Measurements from ENCODE around the gene HLA-DQB2. TPM values are rescaled to one million over a fixed set of nuclear protein-coding genes. Genes with fewer than 3 reads are reported as not detected.

The HLA-DQB2 gene
- total and polyA plus RNA-seq, 10 of the 15 experiments (the other 5 are each of a cell fraction or from before 2014, with no cell fraction given): 0.28 to 27.1 (median 8.0) TPM

DNA sequence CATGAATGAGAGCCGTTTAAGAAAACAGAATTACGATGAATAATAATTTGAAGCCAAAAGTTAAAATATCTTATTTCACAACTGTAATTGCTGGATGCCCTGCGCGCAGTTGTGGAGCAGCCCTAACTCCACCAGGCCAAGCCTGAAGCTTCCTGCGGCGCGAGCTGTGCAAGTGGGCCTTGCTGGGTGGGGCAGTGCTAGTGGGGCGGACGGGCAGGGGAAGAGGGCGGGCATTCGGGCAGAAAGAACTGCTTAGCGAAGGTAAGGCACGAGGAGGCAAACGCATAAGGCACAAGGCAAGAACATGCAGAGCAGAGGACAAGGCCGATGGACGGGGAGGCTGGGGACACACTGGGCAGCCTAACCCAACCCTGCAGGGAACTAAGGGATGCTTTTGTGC lies 2.3 kb downstream of the HLA-DQB2 start:
- Histone ChIP-seq H3K4me3 (no peak overlapping the region), H3K9ac (ENCODE audit: control insufficient read depth, insufficient read depth, low read length) (no peak overlapping the region), H3K9me3 (replicated peaks; ENCODE audit: control insufficient read depth, insufficient read depth, low read length) (no peaks in the 10 kb centered on the region), H3K4me2 (ENCODE audit: control insufficient read depth, insufficient read depth) (no peak overlapping the region), H3K79me2 (ENCODE audit: control insufficient read depth, insufficient read depth, low read length) (no peaks in the 10 kb centered on the region), H4K20me1 (ENCODE audit: control insufficient read depth, insufficient read depth) (no peaks in the 10 kb centered on the region), H3K27ac (ENCODE audit: control insufficient read depth, insufficient read depth) (no peak overlapping the region), H3K4me1 (ENCODE audit: control insufficient read depth, insufficient read depth, low read length) (no peaks in the 10 kb centered on the region), H2AFZ (ENCODE audit: control insufficient read depth, low read depth, low read length) (no peak overlapping the region), H3K27me3 (replicated peaks in 1 of 2; ENCODE audit: control insufficient read depth in 2 of 2, insufficient read depth in 2 of 2, low read length in 1 of 2) (peaks cover 1 to 3% of the 10 kb centered on the region in 2 experiments; a peak in 3 of 4 replicates), H3K36me3 (ENCODE audit: control insufficient read depth in 2 of 2, insufficient read depth in 2 of 2, low read length in 1 of 2) (no peaks in the 10 kb centered on the region)
- TF ChIP-seq KLF5 (IDR thresholded peaks at IDR 0.05; ENCODE audit: partially characterized antibody): no peak
- TF ChIP-seq HDGF (IDR thresholded peaks at IDR 0.05): no peak
- no peak for TF ChIP-seq ZZZ3 (IDR thresholded peaks at IDR 0.05; ENCODE audit: control insufficient read depth, insufficient read length, low read depth)
- TF ChIP-seq, protein P1, sequence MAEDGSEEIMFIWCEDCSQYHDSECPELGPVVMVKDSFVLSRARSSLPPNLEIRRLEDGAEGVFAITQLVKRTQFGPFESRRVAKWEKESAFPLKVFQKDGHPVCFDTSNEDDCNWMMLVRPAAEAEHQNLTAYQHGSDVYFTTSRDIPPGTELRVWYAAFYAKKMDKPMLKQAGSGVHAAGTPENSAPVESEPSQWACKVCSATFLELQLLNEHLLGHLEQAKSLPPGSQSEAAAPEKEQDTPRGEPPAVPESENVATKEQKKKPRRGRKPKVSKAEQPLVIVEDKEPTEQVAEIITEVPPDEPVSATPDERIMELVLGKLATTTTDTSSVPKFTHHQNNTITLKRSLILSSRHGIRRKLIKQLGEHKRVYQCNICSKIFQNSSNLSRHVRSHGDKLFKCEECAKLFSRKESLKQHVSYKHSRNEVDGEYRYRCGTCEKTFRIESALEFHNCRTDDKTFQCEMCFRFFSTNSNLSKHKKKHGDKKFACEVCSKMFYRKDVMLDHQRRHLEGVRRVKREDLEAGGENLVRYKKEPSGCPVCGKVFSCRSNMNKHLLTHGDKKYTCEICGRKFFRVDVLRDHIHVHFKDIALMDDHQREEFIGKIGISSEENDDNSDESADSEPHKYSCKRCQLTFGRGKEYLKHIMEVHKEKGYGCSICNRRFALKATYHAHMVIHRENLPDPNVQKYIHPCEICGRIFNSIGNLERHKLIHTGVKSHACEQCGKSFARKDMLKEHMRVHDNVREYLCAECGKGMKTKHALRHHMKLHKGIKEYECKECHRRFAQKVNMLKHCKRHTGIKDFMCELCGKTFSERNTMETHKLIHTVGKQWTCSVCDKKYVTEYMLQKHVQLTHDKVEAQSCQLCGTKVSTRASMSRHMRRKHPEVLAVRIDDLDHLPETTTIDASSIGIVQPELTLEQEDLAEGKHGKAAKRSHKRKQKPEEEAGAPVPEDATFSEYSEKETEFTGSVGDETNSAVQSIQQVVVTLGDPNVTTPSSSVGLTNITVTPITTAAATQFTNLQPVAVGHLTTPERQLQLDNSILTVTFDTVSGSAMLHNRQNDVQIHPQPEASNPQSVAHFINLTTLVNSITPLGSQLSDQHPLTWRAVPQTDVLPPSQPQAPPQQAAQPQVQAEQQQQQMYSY (CRISPR knock-in tag; IDR thresholded peaks at IDR 0.05): no peak
- no TSS peak for BruUV-seq (replicated peaks)
- DNase-seq (ENCODE audit: low read depth, low spot score) (no peak), ATAC-seq (peak; percentile 86), FAIRE-seq (no peak)
- intact Hi-C loops (cut with micrococcal nuclease; ENCODE audit: unreplicated experiment): no loop called here
- ChIA-PET RAD21 (ENCODE audit: unreplicated experiment) (interaction anchor here (0.7 to 0.9 kb wide), 3 partner anchors 69 to 97 kb away, joined by 4 to 8 read pairs (median 5); partner anchors contain the start of gene HLA-DQB1), POLR2A (interaction anchor here (0.6 to 0.9 kb wide), 4 partner anchors 92 to 137 kb away, joined by 3 to 7 read pairs (median 4); partner anchors contain the start of gene HLA-DQB1), SMC1A (ENCODE audit: uncharacterized antibody, unreplicated experiment) (interaction anchor here (0.9 to 1.1 kb wide), 2 partner anchors 92 to 96 kb away, joined by 3 to 5 read pairs; no protein-coding TSS in a partner anchor), CTCF (no interaction called here)
- in situ Hi-C loops (cut with MboI): loop anchor here (5.0 kb wide), 1 partner anchor 94 kb away; the partner anchor contains the start of gene HLA-DQB1
- 60% methylated on average over 16 of the region's 16 CpGs for WGBS (ENCODE audit: insufficient coverage, insufficient replicate concordance, low lambda C conversion rate, missing lambda C conversion rate)

Measured in GM12878 (cell line).